Activated T-helper 1 cell treated with anti-CD3 and anti-CD28 coated beads, Interleukin-2, amount 50 U/mL, for 16 hours (primary cell): ENCODE results near the gene SKI.
A peak's percentile ranks its signal among the peaks of the same experiment; 100 is the strongest.
"Not testable (repeated sequence)": the region's sequence is repeated elsewhere in the genome, so short reads cannot be mapped to it uniquely, and the experiment has no call there.

ENCODE experiments used
- DNase-seq, 2 donors: peaks; one replicate each; pipeline ENCODE4 v3.0.0-alpha.2; 2020; ENCODE audit warnings: low read depth in 1 of 2, low spot score in 1 of 2

Gene SKI

DNA sequence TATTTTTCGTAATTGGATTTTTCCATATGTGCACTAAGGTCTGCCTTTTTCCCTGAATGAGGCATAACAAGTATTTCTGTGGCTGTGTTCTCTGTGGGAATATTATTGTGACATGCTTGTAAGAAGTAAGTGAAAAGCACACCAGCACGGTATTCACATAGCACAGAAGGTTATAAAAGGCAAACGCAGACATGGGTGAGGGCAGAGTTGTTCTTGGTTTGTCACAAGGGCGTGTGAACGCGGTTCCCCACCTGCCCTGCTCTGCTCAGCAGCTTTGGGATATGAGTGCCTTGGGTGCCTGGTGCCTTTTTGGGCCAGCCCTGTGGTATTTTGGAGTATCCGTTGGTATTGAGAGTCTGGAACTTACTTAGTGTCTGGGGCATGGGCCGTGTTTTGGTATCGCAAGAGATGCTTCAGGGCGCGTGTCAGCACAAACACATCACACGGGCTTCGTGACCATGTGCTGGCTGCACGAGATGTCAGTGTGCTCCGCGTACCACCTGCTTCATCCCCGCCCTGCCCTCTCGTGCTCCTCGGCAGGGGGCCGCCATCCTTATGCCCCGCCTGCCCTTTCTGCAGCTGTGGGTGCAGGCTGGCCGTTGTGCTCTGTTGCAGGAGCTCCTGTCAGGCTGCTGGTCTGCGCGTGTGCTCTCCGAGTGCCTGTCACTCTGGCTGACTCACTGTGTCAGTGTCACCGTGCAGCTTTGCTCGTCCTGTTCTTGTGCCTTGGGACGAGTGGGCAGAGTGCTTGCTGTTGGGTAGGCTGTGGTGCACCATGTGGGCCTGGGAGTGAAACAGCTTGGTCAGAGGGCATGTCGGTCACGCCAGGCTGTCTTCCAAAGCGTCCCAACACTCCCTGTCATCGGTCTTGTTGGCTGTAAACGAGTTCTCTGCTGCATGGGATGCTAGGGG is 15.0 kb downstream of the SKI start:
- no peak for DNase-seq

DNA sequence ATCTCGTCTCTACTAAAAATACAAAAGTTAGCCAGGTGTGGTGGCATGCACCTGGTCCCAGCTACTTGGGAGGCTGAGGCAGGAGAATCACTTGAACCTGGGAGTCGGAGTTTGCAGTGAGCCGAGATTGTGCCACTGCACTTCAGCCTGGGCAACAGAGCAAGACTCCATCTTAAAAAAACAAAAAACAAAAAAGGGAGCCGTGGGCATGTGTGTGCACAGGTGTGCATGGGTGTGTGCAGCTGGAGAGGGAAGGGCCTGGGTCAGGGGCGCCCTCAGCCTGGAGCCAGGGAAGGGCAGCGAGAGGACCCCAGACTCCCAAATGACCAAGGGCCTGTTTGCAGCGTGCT is 18.9 kb downstream of the SKI start:
- not testable (repeated sequence) for DNase-seq

DNA sequence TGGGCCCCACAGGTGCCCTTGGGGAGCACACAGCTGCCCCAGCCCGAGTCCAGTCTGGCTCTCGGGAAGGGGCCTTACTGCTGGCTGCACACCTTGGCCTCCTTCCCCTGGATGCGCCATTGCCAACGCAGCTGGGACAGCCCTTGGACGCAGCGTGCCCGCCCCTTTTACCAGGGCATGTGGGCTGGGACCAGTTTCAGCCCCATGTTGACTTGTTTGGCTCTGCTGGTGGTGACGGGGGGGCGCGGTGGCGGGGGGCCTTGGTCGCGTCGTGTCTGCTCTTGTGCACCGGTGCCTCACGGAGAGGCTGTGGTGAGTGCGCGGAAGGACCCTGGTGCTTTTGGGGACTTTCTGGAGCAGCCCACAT is 19.6 kb downstream of the SKI start:
- no peak for DNase-seq

DNA sequence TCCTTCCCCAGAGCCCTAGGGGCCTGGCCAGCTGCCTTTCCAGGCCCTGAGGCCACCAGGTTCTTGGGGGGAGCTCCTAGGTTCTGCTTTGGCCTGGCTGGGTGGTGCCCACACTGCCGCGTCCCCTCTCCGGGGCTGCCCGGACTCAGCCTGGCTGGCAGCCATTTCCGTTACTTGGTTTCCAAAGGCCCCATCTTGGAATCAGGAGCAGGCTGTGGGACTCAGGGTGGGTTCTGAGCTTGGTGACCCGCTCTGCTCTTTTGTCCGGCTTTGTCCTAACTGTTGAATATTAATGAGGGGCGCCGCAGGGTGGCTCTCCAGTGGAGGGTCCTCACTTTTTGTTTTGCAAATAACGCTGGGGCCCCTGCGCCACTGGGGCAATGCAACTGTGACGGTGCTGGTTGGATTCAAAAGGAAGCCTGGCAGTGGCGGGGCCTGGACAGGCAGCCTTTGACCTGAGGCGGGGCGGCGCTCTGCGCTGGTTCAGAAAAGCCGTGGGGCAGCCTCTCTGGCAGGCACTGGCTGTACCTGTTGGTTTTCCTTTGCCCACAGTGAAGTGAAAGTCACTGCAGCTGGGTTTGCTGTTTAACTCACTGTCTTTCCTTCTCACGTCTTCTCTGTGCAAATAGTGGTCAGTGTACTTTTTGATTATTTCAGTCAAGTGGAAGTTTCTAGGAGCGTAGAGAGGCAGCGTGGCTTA is 20.2 kb downstream of the SKI start:
- no peak for DNase-seq

DNA sequence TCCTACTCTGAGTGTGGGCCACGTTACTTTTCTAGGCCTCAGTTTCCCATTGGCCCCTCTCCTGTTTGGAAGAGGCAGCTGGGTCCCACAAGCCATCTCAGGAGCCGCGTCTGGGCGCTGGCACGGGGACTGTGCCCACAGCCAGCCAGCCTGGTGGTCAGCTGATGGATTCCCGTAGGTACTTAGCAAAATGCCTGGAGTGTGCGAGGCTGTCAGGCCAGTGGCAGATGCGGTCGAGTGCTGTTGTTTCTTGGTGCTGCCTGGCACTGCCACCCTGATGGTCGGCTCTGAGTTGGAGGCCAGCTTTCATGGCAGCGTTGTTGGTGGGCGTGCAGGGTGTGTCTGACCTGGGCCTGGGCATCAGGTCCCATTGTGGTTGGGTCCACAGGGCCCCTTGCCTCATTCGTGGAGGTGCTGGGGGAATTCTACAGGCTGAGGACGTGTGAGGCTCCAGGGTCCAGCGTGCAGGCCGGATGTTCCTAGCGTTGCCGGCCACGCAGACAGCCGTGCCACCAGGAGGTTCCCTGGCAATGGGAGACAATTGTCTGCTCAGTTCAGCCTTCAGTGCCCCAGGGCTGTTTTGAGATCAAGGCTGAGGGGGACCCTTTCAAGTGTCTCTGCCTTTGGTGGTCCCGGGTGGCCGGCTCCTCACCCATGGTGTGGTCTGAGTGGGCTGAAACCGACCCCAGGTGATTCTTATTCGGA is 20.9 kb downstream of the SKI start:
- DNase-seq = no peak

DNA sequence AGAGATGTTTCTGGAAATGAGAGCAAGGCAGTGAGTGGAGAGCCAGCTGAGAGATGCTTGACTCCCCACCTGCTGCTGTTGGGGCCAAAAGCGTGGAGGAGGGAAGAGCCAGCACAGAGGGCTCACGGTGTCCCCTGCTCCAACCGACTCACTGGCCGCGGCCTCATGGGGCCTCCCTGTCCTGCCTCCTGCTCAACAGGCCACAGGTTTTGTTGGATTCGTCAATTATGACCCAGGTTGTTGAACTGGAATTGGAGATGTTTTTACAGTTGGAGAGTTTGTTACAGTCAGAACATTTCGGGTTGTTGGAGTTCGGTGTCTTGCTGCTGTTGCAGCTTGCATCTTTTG is 21.4 kb downstream of the SKI start:
- DNase-seq = no peak

DNA sequence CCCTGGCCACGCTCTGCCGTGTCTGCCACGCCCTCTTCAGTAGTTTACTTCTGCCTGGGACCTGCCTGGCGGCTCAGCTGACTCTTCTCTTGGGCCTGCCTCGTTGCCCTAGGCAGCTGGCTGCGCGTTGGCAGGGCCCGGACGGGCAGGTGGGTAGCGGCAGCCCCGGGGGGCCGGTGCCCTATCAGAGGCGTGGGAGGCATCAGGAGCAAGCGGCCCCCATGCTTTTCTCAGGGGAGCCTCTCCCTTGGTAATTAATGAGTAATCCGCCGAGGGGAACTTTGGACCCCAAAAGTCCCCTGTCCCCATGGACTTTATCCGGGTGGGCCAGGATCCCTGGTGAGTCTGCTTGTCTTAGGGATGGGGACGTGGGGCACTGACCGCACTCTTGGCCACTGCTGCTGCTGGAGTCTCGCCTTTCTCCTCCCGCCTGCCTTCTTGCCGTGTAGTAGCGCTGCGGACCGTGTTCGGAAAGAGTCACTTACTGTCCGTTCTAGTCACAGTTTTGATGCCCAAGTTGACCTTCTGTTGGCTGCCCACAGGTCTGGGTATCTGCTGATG is 22.7 kb downstream of the SKI start:
- DNase-seq = no peak

DNA sequence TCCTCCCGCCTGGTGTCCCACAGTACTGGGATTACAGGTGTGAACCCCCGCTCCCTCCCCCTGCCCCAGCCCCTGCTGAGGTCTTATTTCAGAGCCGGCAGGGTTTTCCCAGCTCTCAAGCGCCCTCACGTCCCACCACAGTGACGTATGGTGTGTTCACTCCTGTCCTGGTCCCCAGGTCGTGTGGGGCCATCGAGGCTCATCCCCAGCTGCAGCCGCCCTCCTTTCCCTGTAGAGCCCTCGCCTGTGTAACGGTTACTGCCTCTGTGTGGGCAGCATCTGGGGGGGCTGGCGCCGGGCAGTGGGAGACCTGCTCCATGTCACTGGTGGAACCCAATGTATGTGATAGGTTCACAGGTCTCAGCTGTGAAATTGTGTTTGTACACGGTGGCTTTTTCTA is 23.2 kb downstream of the SKI start:
- DNase-seq = no peak

DNA sequence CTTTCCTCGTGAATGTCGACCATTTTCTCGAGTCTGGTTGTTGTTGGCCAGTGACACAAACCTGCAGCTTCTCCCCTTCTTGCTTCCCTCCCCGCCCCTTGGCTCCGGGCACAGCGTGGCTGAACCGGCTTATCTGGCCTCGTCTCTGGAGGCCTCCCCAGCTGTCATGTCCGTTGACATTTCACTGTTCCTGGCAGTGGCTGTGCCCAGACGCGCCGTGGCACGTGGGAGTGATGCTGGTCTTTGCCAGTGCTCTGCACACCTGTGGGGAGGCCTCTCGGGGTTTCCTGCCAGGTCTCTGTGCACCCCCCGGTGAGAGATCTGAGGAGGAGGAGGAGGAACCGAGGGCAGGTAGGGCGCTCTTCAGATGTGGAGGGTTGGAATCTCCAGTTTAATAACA is 23.7 kb downstream of the SKI start:
- no peak for DNase-seq

DNA sequence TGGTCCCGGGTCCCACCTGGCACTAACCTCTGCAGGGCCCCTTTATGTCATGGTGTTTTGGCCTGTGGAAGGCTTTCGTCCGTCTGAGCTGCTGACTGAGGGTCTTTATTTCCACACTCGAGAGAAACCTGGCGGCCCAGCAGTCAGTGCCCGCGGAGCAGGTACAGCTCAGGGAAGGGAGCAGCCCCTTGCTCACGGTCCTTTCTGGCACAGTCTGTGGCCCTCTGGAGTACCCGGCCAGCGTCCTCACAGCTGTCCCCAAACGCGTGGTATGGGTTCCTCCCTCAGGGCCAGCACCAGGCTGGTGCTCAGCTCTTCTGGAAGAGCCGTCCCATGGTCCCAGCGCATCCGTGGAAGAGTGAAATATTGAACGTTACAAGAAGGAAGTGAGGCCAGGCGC is 24.3 kb downstream of the SKI start:
- no peak for DNase-seq

DNA sequence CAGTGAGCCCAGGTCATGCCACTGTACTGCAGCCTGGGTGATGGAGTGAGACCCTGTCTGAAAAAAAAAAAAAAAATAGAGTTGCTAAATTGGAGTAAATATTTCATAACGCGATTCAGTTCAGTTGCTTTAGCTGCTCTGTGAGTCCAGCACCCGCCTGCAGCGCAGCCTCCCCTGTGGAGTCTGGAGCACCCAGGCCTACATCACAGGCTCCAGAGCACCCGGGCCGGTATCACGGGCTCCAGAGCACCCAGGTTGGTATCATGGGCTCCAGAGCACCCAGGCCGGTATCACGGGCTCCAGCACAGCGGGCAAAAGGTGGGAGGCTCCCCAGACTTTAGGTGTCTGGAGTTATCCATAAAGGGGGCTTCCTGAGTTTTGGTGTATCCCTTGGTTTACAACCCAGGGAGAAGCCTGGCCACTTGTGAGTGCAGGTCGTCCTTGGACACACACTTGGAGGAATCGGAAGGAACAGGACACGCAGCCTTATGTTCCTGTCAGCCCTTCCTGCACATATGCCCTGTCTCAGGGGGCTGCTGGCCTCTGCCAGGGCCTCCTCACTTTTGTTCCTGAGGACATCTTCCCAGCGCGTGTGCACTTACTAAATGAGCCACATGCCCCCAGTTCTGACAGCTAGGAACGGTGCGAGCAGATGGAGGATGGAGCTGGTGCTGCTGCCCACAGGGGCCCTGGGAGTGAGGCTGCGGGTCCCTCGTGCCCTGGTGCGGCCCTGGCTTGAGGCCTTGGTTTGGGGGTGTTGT is 25.1 kb downstream of the SKI start:
- DNase-seq = no peak

DNA sequence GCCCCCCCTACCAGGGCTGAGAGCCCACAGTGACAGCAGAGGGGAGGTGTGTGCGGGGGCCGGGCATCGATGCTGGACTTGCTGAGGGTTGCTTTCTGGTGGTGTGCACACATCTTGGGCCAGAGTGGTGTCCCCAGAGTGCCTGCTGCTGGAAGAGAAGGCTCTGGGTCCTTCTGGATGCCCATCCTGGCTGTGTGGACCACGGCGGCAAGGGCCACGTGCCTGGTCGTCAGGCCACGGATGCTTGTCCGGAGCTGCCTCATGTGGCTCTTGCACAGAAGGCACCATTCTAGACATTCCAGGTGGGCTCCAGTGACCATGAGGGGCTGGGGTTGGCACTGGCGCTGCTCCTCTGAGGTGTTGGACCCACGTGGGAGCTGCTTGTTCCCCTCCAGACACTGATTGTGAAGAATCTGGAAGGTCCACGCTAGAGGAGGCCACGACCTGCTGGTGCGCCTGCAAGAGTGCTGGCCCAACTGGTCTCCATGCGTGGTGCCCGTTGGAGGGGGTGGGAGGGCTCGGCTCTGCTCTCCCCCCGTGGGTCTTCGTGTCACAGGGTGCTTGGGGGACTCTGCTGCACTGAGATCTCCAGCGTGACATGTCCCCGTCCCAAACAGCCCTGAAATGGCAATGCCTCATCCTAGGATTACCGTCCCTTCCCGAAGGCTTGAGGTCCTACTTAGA is 25.8 kb downstream of the SKI start:
- DNase-seq = no peak

DNA sequence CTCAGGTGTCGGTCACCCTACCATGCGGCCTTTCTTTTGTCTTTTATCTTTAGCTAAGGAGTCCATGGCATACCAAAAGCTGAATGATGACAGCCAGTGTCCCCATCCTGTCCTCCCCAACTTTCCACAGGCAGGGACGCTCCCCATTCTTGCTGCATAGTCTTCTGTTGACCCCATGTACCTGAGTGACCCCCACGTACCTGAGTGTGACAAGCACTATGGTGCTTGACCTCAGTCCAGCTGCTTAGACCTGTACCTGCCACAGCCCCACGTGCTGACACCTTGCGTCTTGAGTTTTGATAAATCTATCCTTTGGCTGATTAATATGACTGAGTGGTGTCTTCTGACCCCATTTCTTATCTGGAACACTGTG is 26.9 kb downstream of the SKI start:
- DNase-seq = no peak

DNA sequence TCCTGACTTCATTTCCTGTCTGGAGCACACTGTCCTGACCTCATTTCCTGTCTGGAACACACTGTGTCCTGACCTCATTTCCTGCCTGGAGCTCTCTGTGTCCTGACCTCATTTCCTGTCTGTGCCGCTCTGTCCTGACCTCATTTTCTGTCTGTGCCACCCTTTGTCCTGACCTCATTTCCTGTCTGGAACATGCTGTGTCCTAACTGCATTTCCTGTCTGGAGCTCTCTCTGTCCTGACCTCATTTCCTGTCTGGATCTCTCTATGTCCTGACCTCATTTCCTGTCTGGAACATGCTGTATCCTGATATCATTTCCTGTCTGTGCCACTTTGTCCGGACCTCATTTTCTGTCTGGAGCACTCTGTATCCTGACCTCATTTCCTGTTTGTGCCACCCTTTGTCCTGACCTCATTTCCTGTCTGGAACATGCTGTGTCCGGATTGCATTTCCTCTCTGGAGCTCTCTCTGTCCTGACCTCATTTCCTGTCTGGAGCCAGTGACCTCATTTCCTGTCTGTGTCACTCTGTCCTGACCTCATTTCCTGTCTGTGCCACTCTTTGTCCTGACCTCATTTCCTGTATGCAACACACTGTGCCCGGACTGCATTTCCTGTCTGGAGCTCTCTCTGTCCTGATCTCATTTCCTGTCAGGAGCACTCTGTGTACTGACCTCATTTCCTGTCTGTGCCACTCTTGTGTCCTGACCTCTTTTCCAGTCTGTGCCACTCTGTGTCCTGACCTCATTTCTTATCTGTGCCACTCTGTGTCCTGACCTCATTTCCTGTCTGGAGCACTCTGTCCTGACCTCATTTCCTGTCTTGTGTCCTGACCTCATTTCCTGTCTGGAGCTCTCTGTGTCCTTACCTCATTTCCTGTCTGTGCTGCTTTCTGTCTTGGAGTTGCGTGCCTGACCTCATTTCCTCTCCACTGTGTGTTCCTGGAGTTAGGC is 27.6 kb downstream of the SKI start:
- DNase-seq = peak; percentile 39 to 58

DNA sequence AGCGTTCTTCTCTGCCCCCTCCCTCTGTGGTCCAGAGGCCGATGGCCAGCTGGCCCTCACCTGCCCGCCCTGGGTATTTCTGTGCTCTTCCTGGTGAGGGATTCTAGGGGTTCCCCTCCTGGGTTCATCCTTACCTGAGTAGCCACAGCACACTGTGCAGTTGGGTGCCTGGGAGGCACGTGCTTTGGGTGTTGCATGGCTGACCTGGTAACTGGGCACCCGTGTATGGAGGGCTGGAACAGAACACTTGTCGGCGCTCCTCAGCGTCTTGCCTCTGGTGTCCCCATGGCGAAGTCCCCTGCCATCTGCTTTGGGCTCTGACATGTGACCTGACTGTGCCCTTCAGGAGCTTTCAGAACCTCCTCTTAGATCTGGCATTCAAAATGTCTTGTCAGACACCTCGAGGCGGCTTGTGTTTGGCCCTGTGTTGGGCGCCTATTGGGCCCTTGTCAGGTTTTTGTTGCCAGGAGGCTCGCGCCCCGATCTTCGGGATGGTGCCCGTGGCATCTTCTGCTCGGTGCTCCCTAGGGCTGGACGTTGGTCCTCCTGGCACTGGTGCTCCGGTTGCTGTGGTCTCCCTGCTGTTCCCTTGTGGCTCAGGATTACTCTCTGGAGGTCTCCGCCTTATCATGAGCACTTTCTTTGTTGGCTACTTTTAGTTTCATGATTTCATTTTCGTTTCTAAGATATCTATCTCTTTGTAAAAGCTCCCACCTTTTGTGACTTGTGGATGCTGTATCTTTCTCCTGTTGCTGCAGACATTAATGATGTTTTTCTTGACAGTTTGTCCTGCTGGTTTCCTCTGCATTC is 28.5 kb downstream of the SKI start:
- no peak for DNase-seq

DNA sequence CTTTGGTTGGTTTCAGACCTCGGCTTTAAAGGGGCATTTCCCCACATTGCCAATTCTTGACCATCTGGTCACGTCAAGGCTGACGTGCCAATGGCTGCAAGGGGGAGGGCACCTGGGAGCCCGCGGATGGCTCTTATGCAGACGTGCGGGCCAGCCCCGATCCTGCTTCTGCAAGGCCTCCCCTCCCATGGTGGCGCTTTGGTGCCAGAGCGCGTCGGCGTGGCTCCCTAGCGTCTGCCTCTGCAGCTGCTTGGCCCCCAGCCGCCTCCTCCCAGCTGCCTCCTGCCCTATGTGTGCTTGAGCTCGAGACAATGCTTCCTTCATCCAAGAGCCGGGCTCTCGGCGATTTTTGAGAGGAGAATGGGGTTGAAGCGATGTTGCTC is 29.1 kb downstream of the SKI start:
- DNase-seq = no peak

DNA sequence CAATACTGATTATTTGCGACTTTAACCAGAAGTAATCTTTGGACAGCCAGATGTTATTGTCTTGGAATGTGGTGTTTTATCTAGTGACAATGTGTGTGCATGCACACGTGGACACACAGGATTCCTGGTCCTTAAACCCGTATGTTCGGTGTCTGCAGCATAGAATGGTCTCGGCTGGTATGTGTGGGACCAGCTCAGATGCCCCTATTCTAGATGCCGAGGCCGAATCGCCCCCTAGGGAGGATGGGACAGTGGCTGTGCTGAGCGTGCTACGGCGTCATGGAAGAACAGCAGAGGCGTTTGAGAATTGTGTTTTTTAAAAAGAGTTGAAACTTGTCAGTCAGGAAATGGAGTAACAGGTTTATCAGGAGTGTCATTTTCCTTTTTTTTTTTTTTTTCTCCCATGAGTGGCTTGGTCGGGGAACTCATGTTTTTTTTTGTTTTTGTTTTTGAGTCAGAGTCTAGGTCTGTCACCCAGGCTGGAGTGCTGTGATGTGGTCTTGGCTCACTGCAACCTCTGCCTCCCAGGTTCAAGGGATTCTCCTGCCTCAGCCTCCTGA is 30.1 kb downstream of the SKI start:
- no peak for DNase-seq

DNA sequence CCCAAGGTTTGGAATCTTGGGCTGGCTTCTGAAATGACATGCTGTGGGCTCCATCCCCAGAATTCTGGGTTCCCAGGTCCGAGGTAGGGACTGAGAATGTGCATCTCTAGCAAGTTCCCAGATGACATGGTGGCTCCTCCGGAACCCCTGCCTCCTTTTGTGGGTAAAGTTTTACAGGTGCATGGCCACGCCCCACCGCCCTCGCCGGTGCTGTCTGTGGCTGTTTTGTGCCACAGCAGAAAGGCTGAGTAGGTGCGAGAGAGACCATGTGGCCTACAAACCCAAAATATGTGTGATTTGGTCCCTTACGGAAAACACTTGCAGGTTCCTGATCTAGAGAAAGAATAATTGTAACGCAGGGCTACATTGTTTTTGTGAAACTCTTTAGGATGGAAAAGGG is 30.9 kb downstream of the SKI start:
- peak; percentile 32 to 44 for DNase-seq
